ENCODE measurements around the gene SDC3.

SDC3 gene

DNA sequence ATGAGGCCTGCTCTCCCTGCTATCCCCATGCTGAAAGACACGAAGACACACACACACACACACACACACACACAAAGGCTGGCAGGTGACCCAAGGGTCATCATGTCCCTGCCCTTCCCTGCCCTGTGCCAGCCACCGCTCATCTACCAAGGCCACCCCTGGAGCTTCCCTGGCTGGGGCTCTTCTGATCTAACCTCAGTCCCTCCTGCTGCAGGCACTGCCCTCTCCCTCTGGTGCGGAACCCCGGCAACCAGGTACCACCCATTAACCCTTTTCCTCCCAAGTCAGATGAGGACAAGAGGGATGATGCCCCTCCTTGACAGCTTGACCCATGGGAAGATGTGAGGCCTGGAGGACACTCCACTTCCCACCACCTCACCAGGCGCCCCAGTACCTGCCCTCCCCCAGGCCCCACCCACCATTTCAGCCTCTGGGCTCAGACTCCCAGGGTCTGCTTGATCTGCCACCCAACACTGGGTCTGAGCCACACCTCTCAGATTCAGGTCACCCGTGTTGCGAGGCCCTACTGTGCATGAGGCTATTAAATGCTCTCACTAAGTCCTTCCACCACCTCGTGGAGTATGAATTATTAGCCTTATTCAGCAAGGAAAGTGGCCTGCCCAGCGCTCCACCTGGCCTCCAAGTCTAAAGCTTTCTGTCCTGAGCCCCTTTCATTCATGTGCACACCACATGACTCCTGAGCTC lies 2.5 kb downstream of the SDC3 start:
- DNase-seq (ENCODE audit: low read depth in 2 of 3, low spot score in 2 of 3): no peak

DNA sequence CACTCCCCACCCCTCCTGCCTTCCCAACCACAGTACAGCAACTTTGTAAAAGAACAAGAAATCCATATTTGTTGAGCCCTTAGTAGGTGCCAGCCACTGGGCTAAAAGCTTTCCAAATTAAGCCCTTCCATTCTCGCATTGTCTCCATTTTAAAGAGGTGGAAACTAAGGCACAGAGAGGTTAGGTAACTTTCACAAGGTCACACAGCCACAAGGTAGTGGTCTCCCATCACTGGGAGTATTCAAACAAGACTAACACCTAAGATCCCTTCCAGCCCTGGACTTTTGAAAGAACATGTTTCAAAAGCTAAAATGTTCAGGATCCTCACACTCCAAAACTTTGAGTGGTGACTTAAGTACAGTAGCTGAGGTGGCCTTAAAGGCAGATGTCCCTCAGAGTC lies 3.2 kb downstream of the SDC3 start:
- DNase-seq (ENCODE audit: low read depth in 2 of 3, low spot score in 2 of 3): no peak

DNA sequence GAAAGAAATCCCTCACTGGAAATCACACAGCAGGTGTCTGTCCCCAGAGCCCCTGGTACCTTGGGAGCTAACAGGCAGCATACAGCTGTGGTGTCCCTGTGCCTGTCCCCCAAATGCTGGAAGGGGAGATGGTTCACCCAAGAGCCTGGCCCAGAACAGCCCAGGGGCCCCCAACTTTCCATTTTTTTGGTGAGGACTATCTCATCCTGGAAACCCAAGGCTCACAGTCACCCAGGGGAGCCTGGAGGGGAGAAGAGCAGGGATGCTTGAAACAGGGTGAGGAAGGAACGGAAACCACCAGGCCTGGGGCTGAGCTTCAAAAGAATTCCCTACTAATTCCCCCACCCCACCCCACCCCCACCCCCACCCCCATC lies 3.6 kb downstream of the SDC3 start:
- no peak for DNase-seq (ENCODE audit: low read depth in 2 of 3, low spot score in 2 of 3)

DNA sequence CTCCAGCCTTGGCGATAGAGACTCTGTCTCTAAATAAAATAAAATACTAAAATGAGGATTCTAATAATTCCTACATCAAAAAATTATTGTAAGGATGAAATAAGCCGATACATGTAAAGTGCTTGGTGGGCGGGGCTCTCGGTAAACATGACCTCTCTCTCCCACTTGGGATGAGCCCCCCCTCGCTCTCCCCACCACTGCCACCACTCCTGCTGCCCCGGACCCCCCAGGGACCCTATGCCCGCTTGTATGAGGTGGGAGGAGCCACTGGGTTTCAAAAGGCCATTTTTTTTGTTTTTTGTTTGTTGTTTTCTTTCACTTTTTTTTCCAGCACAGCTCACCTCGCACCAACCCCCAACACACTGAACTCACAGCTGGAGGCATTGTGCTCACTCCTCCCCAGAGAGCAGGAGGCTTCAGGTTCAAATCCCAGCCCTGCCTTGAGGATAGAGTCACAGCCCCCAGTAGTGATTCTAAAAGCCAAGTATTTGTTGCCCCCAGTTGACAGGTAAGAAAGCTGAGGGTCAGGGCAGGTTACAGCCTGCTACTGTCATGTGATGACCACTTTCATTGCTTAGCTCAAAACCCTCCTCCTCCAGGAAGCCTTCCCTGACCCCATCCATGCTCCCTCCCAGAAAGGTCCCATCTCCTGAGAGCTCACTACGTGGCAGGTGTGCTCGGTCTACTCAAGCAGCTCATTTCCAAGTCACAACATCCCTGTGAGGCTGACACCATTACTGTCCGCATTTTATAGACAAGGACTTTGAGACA lies 4.2 kb downstream of the SDC3 start:
- no peak for DNase-seq (ENCODE audit: low read depth in 2 of 3, low spot score in 2 of 3)

DNA sequence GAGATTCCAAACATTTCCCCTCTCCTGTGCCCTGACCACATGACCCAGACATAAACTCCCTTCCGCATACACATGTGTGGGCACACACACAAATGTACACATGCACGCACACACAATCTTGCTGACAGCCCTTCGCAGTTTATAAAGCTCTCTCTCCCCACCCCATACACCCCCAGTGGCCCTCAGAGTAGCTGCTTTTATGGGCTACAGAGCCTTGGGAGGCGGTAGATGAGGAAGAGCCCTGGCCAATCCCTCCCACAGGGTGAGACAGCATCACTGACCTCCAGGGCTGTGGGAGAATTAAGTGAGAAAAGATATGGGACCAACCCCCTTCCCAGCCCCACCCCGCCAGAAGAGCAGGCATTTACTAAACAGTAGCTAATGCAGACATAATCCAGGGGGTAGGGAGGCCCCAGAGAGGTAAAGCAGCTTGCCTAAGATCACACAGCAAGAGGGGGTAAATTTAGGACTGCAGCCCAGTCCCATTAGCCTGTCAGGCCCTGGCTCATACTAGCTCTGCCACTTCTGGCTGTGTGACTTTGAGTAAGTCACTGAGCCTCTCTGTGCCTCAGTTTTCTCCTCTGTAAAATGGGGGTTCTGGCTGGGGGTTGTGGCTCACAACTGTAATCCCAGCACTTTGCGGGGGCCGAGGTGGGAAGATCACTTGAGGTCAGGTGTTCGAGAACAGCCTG lies 5.1 kb downstream of the SDC3 start:
- no peak for DNase-seq (ENCODE audit: low read depth in 2 of 3, low spot score in 2 of 3)

DNA sequence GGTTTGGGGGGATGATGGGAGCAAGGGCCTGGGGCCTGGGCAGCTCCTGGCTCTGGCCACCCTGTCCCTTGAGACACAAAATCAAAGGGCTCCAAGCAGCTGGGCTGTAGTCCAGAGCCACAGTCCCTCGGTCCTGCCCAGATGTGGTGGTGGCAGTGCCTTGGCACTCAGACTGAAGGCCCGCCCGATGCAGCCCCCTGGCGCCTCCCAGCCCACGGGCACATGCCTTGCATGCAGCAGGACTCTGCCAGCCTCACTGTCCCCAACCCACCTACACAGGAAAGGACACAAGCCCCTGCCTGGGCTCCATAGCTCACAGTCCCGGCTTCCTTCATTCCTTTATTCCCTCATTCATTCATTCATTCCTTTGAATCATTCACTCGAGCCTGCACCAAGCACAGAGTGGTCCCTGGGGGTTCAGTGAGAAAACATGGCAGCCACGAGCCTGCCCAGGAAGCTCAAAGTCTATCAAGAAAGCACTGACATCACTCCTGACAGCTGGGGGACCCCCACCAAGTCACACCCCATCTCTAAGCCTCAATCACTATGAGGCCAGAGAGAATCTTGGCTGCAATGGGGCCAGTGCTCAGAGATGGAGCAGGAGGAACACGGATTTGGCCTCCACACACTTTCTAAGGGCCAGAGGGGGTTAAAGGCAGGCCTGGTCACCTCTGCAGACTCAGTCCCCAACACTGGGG lies 5.8 kb downstream of the SDC3 start:
- no peak for DNase-seq (ENCODE audit: low read depth in 2 of 3, low spot score in 2 of 3)

DNA sequence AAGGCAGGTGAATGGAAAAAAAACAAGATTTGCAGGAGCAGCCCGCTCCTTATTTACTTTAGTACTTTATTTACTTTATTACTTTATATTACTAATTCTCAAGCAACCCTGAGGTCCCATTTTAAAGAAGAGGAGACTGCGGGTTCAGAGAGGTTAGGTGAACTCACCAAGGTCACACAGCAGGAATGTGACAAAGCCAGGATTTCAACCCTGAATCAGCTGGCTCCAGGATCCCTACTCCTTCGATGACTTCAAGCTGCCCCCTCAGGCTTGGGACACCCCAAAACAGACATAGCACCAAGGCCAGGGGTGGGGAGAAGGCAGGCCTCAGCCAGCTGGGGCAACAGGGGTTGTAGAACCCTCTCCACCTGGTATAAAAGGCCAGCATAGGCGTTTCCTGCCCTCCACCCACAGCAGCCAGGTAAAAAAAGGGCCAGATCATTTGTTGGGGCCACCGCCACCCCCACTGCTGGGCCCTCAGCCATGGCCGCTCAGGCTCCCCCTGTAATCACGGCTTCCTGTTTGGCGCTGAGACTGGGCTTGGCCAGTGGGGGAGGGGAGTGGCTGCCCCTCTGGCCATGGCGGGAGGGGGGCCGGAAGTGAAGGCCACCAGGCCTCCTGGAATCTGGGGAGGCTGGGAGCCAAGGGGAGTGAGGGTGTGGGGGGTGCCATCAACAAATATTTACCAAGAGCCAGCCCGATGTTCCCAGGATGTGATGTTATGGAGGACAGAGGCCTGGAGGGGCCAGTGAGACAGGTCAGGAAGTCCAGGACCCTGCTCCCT lies 6.6 kb downstream of the SDC3 start:
- DNase-seq (ENCODE audit: low read depth in 2 of 3, low spot score in 2 of 3): no peak

DNA sequence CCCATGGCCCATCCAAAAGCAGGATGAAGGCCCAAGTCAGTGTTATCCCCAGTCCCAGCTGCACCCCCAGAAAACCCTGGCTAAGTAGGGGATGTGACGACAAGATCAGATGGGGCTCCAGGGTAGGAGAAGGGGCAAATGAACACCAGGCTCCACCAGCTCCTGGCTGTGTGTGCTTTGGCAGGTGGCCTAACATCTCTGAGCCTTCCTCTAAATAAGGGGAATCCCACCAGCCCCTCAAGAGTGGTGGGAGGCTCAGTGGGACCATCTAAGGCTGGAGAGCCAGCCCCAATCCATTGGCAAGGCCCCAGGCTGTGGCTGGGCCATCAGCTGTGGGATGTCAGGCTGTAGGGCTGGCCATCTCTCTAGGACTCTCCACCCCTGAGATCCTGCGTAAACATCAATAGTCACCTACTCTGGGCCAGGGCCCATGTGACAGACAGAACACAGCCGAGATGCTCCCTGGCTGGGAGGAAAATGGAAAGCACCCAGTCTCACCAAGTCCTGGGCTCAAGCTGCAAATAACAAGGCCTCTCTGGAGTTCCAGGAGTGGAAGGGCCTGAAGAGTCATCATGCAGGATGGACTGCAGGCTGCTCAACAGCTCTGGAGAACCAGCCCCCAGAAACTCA lies 7.5 kb downstream of the SDC3 start:
- no peak for DNase-seq (ENCODE audit: low read depth in 2 of 3, low spot score in 2 of 3)

GRCh38 chr1:30900486-30900885 lies 8.1 kb downstream of the SDC3 start:
- no peak for DNase-seq (ENCODE audit: low read depth in 2 of 3, low spot score in 2 of 3)

GRCh38 chr1:30899577-30900389 lies 8.8 kb downstream of the SDC3 start:
- DNase-seq (ENCODE audit: low read depth in 2 of 3, low spot score in 2 of 3): no peak

DNA sequence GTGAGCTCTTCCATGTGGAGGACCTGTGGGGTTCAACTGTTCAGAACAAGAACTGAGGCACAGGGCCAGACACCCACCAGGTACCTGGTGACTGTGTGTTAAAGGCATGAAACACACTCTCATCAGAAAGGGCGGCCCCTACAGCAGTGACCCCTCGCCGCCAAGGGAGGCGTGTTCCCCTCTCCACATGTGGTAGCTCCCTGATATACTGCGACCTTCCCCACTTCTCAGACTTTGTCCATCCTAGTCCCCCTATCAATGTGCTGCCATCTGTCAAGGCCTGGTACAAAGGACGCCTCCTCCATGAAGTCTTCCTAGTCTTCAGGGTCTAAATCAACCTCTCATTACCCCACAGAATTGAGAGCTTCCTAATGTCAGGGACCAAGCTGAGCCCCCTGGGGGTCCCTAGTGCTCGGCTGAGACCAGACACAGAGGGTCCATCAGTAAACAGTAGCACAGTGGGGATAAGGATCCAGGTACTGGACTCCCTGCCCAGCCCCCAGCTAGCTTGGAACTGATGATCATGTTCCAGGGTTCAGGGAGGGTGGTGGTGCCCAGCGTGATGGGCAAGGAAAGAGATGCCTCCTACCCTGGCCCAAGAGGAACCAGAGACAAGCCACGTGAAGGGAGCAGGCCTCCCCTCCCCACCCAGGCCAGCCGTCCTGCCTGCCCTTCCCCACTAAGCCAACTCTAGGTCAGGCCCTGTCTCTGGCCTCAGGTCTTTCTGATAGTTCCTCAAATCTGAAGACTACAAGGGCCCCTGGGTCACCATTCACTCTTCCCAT lies 10.3 kb downstream of the SDC3 start:
- DNase-seq (ENCODE audit: low read depth in 2 of 3, low spot score in 2 of 3): no peak

- no peak for DNase-seq (ENCODE audit: low read depth in 2 of 3, low spot score in 2 of 3)
Observed at GRCh38 chr1:30896905-30897304, 11.7 kb downstream of the SDC3 start.

- no peak for DNase-seq (ENCODE audit: low read depth in 2 of 3, low spot score in 2 of 3)
Observed at GRCh38 chr1:30895944-30896660, 12.5 kb downstream of the SDC3 start.

DNA sequence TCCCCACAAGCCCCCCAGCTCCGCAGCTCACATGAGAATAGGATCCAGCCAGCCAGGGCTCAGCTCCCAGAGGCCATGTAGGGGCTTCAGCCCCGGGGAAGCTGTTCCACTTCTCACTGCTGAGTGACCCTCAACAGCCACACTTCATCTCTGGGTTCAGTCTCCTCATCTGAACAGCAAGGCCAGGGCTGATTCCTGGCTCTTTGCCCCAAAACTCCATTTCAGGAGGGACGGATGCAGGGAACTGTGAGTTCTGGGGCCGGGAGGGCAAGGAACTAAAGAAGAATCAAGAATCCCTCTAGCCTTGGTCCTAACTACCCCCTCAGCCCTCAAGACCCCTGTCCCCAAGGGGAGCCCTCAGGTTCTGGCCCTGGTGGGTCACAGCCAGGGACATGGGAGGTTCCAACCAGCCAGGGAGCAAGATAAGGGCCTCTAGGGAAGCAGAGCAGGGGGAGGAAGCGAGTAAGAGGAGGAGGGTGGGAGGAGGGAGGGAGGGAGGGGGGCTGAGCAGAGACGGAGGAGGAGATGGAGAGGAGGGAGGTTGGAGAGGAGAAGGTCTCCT lies 13.1 kb downstream of the SDC3 start:
- no peak for DNase-seq (ENCODE audit: low read depth in 2 of 3, low spot score in 2 of 3)

DNA sequence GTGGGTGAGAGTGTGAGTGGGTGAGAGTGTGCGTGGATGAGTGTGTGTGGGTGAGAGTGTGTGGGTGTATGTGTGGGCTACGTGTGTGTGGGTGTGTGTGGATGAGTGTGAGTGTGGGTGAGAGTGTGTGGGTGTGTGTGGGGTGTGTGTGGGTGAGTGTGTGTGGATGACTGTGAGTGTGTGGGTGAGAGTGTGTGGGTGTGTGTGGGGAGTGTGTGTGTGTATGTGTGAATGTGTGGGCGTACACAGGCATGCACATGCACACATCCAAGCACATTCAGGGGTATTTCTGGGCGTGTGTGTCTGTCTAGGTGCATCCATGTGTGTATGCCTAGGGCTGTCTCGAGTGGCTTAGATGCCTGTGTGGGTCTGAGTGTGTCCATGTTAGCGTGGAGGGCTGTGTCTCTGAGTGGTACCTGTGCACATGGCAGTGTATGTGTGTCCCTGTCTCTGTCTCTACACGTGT lies 14.0 kb downstream of the SDC3 start:
- no peak for DNase-seq (ENCODE audit: low read depth in 2 of 3, low spot score in 2 of 3)

- DNase-seq (ENCODE audit: low read depth in 2 of 3, low spot score in 2 of 3): no peak
Observed at GRCh38 chr1:30893776-30894507, 14.6 kb downstream of the SDC3 start.

DNA sequence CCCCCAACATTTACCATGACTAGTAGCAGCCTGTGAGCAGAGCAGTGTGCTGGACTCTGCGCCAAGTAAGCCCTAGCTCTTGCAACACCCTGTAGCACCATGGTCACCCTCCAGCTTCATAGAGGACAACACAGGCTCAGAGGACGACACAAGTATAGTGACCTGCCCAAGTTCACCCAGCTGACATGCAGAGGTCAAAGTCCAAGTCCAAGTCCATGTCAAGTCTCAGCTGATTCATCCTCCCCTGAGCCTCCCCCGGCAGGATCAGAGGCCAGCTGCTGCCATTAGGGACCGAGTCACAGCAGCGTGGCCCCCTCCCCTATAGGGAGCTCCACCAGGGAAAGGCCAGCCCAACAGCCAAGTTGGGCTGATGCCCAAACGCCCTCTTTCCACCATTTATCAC lies 15.9 kb downstream of the SDC3 start:
- no peak for DNase-seq (ENCODE audit: low read depth in 2 of 3, low spot score in 2 of 3)

Data from activated CD8-positive, alpha-beta memory T cell treated with anti-CD3 and anti-CD28 coated beads for 48 hours (primary cell).